Sigmoid colon (tissue), 4 donors: Measurements from ENCODE around the gene SDCCAG8.

ENCODE experiments used
- CTCF ChIP-seq, 4 experiments: fragments of 450-650 bp in 3 of 4; fragments of 200-600 bp in 1 of 4; IDR thresholded peaks; one replicate each; pipeline ENCODE4 v1.5.1; 2016 to 2019; ENCODE audit warnings: antibody characterized with exemption in 4 of 4, mild to moderate bottlenecking in 3 of 4, moderate library complexity in 2 of 4
- EP300 ChIP-seq, 4 donors: sonication (generic); formaldehyde crosslinking; IDR thresholded peaks; one replicate each; pipeline ENCODE4 v1.6.1; 2017; ENCODE audit warnings: antibody characterized with exemption in 4 of 4
- POLR2AphosphoS5 ChIP-seq, 4 donors: sonication (generic); formaldehyde crosslinking; IDR thresholded peaks; one replicate each; pipeline ENCODE4 v1.6.1; 2017; ENCODE audit warnings: antibody characterized with exemption in 4 of 4

- no peak for TF ChIP-seq CTCF (IDR thresholded peaks at IDR 0.05)
- TF ChIP-seq EP300 (IDR thresholded peaks at IDR 0.05), result no peak
- no peak for TF ChIP-seq POLR2AphosphoS5 (IDR thresholded peaks at IDR 0.05)
These were observed 200.2 kb downstream of the SDCCAG8 start for GRCh38 chr1:243455760-243456651.
